ENCODE measurements around the gene SLC7A1. TPM values are rescaled to one million over a fixed set of nuclear protein-coding genes. Genes with fewer than 3 reads are reported as not detected.

The SLC7A1 gene
- total RNA-seq, 1 donor from 2014 or later: 42.4 TPM

DNA sequence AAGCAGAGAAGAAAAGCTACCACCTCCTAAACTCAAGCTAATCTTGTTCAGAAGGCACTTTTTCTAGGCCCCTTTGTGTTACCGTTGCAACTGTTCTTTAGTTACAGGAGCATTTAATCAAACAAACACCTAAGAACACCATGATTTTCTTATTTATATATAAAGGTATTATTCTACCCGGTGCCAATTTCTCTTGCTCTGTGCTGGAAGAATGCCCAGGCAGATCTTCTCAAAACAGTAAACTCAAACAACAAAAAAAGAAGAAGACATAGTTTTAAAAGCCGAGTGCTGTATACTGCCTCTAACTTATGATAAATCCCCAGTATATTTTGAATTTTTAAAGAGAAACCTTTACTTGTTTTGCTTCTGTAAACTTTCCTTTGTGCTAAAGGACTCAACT is 20.4 kb downstream of the SLC7A1 start:
- Histone ChIP-seq H3K4me3 (ENCODE audit: low read depth, low read length) (no peak overlapping the region), H3K27me3 (ENCODE audit: control insufficient read depth, insufficient read depth, low read length) (no peaks in the 10 kb centered on the region), H3K36me3 (ENCODE audit: control insufficient read depth, insufficient read depth, low read length) (peaks cover 2% of the 10 kb centered on the region)
- TF ChIP-seq, protein P1, sequence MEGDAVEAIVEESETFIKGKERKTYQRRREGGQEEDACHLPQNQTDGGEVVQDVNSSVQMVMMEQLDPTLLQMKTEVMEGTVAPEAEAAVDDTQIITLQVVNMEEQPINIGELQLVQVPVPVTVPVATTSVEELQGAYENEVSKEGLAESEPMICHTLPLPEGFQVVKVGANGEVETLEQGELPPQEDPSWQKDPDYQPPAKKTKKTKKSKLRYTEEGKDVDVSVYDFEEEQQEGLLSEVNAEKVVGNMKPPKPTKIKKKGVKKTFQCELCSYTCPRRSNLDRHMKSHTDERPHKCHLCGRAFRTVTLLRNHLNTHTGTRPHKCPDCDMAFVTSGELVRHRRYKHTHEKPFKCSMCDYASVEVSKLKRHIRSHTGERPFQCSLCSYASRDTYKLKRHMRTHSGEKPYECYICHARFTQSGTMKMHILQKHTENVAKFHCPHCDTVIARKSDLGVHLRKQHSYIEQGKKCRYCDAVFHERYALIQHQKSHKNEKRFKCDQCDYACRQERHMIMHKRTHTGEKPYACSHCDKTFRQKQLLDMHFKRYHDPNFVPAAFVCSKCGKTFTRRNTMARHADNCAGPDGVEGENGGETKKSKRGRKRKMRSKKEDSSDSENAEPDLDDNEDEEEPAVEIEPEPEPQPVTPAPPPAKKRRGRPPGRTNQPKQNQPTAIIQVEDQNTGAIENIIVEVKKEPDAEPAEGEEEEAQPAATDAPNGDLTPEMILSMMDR (IDR thresholded peaks at IDR 0.05; ENCODE audit: insufficient read depth, low read length, severe bottlenecking): no peak
- FAIRE-seq: no peak
- no peak for DNase-seq (ENCODE audit: low read depth)

DNA sequence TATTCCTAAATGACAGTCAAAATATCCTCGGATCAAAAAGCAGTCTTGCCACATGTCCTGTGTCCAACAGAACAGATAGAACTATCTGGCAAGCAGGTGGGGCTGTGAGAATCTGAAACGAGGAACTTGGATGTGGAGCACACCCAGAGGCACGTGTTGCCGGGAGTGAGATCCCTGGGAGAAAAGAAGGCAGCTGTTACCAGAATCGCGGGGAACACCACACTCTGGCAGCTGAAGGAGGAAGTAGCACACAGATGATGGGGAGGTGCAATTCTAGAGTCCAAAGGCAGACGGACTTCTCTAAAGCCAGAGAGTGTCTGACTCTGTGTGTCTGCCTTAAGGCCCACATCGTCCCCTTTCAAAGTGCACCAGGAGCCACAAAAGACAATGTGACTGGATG is 22.3 kb downstream of the SLC7A1 start:
- DNase-seq (ENCODE audit: low read depth): no peak
- no peak for FAIRE-seq
- Histone ChIP-seq H3K27me3 (ENCODE audit: control insufficient read depth, insufficient read depth, low read length) (no peaks in the 10 kb centered on the region), H3K4me3 (ENCODE audit: low read depth, low read length) (no peak overlapping the region), H3K36me3 (ENCODE audit: control insufficient read depth, insufficient read depth, low read length) (peaks cover 2% of the 10 kb centered on the region)
- TF ChIP-seq, protein P1 (IDR thresholded peaks at IDR 0.05; ENCODE audit: insufficient read depth, low read length, severe bottlenecking): no peak

DNA sequence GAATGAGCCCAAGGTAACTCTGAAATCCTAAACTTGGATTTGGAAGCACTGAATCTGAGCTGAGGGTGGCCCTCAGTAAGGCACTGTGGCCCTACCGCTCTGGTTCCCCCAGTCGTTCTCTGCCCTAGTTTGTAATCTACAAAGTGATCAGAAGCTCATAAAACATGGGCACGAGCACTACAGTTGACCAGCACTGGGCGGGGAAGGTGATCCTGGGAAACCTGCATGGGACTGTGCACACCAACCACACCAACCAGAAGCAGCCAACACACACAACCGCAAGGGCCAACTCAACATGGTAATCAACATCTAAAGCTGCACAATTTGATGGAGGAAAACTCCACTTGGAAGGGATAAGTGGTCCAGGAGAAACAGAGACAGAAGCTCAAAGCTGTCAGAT is 22.9 kb downstream of the SLC7A1 start:
- DNase-seq (ENCODE audit: low read depth): no peak
- no peaks in the 10 kb centered on the region for H3K27me3 ChIP-seq (ENCODE audit: control insufficient read depth, insufficient read depth, low read length)
- TF ChIP-seq, protein P1 (IDR thresholded peaks at IDR 0.05; ENCODE audit: insufficient read depth, low read length, severe bottlenecking): no peak
- no peak overlapping the region for H3K4me3 ChIP-seq (ENCODE audit: low read depth, low read length)
- no peak for FAIRE-seq
- peaks cover 2% of the 10 kb centered on the region for H3K36me3 ChIP-seq (ENCODE audit: control insufficient read depth, insufficient read depth, low read length)

DNA sequence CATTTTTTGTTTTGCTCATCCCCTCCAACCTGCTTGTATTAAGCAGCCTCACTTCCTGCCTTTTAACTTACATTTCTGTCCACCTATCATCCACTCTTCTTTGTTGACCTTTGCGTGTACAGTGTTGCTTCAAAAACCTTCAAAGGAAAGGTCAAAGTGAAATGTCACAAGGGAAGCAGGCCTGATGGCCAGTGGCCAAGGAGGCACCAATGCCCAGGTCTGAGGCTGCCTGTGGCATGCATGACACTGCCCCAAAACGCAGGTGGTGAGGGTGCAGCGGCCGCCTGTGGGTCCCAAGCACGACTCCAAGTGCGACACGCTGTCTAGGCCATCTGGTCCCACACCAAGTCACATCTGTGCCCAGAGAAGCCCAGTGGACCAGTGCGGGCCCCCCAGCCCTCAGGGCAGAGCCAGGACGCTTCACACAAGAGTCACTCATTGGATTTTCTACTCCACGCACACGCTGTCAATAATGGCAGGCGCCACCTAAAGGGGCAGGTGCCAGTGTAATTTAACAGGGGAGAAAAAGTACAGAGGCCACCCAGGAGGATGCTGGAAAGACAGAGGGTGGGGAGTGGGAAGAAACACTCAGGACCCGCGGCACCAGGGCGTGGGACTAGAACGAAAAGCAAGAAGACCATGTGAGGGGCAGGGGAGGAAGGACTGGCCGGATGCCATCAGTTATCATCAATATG is 23.5 kb downstream of the SLC7A1 start:
- no peak for DNase-seq (ENCODE audit: low read depth)
- Histone ChIP-seq H3K36me3 (ENCODE audit: control insufficient read depth, insufficient read depth, low read length) (peaks cover 2% of the 10 kb centered on the region), H3K4me3 (ENCODE audit: low read depth, low read length) (no peak overlapping the region), H3K27me3 (ENCODE audit: control insufficient read depth, insufficient read depth, low read length) (no peaks in the 10 kb centered on the region)
- no peak for FAIRE-seq
- TF ChIP-seq, protein P1 (IDR thresholded peaks at IDR 0.05; ENCODE audit: insufficient read depth, low read length, severe bottlenecking): no peak

DNA sequence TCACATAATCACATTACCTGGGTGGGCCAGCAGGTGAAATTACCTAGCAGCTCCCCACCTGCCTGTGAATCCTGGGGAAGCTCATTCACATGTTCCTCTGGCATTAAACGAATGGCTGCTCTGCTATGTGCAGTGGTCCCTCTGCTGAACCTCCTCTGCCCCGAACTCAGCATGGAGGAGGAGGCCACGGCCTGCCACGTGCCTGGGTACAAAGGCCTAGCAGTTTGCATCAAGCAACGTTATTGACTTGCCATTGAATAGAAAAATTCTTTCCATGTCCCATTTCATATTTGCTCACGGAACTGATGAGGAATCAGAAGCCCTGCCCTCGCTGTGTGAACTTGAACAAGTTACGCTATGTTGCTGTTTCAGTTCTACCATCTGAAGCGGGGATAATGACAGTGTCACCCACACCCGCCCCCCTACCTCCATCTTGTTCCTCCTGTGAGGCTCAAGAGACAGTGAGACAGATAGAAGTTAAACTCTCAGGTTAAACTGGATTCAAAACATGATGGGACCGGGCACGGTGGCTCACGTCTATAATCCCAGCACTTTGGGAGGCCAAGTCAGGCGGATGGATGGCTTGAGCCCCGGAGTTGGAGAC is 25.3 kb downstream of the SLC7A1 start:
- H3K36me3 ChIP-seq (ENCODE audit: control insufficient read depth, insufficient read depth, low read length): peaks cover 2% of the 10 kb centered on the region
- FAIRE-seq (no peak), DNase-seq (ENCODE audit: low read depth) (no peak)
- no peak overlapping the region for H3K4me3 ChIP-seq (ENCODE audit: low read depth, low read length)
- H3K27me3 ChIP-seq (ENCODE audit: control insufficient read depth, insufficient read depth, low read length): no peaks in the 10 kb centered on the region
- TF ChIP-seq, protein P1 (IDR thresholded peaks at IDR 0.05; ENCODE audit: insufficient read depth, low read length, severe bottlenecking): no peak
